ENCODE results near the gene MED17.

DNA sequence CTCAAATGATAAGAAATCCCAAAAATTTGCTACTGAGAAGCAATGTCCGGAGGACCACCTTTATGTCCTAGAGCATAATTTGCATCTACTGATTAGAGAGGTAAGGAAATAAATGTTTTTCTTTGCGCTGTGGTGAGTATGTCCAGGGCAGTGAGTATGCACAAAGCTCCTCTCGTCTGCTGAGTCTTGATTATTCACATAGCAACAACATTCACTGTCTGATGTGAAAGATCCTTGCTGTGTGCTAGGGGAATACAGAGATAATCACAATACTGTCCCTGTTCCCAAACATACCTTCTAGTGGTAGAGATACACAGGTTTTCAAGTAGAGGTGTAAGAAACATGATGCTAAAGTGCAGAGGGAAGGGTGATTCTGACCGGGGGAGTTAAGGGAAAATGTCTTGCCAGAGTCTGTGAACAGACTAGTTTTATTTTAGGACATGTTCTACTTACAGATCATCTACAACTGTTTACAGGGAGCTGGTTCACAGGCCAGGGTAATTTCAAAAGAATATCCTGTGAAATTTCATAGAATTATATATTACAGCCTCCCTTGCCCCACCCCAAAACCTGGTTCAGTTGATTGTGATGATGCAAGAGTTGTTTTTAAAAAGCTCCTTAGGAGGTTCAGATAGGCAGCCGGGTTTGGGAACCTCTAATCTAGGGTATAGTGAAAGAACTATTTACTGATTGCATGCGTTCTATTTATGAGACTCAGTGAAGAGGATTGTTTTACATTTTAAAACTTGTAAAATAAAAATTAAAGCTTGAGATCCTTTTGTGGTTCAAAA lies 12.6 kb downstream of the MED17 start:
- TF ChIP-seq, protein P1, sequence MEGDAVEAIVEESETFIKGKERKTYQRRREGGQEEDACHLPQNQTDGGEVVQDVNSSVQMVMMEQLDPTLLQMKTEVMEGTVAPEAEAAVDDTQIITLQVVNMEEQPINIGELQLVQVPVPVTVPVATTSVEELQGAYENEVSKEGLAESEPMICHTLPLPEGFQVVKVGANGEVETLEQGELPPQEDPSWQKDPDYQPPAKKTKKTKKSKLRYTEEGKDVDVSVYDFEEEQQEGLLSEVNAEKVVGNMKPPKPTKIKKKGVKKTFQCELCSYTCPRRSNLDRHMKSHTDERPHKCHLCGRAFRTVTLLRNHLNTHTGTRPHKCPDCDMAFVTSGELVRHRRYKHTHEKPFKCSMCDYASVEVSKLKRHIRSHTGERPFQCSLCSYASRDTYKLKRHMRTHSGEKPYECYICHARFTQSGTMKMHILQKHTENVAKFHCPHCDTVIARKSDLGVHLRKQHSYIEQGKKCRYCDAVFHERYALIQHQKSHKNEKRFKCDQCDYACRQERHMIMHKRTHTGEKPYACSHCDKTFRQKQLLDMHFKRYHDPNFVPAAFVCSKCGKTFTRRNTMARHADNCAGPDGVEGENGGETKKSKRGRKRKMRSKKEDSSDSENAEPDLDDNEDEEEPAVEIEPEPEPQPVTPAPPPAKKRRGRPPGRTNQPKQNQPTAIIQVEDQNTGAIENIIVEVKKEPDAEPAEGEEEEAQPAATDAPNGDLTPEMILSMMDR (IDR thresholded peaks at IDR 0.05 in 8 of 11, conservative IDR thresholded peaks at IDR 0.05 in 3 of 11) = no peak
- TF ChIP-seq POLR2A (IDR thresholded peaks at IDR 0.05) (no peak), POLR2AphosphoS5 (IDR thresholded peaks at IDR 0.05) (no peak)
